SK-N-SH (cell line): ENCODE measurements around the gene FNDC11. TPM values are rescaled to one million over a fixed set of nuclear protein-coding genes. Genes with fewer than 3 reads are reported as not detected.

ENCODE experiments used
- CTCF ChIA-PET: fragments of 300-600, 350-600 bp; formaldehyde crosslinking; extraction: SDS; loops from one replicate; lab custom pipeline; 2021; lab: Yijun Ruan, JAX
- POLR2A ChIA-PET: fragments of 350-600 bp; sonication (Branson Sonifier 250); formaldehyde crosslinking; extraction: SDS; loops from one replicate; lab custom pipeline; 2020; ENCODE audit warnings: antibody characterized with exemption, inconsistent platforms; lab: Yijun Ruan, JAX
- DNase-seq: peaks from one replicate; pipeline ENCODE4 v3.0.0; 2012
- H2AFZ ChIP-seq: fragments of 200-600 bp; sonication (generic); 2 replicates; pipeline ENCODE4 v1.8.1; 2016; ENCODE audit warnings: antibody characterized with exemption, mild to moderate bottlenecking, low read depth
- H3F3A ChIP-seq: fragments of 200-600 bp; sonication (generic); replicated peaks from 2 replicates; pipeline ENCODE3; 2016; ENCODE audit warnings: antibody characterized with exemption, mild to moderate bottlenecking; ENCODE audit not compliant: insufficient read depth
- H3K27ac ChIP-seq, 2 experiments: fragments of 200-500 bp in 1 of 2; fragments of 200-600 bp in 1 of 2; sonication (Bioruptor generic) in 1 of 2; sonication (generic), shearing (Covaris generic) in 1 of 2; 2 replicates each; pipeline versions ENCODE4 v1.5.1 to v1.6.1; 2014 to 2016; ENCODE audit warnings: low read depth in 2 of 2, inconsistent platforms in 1 of 2, low read length in 1 of 2, mild to moderate bottlenecking in 1 of 2, mixed read lengths in 1 of 2
- H3K27me3 ChIP-seq: fragments of 200-600 bp; sonication (generic), shearing (Covaris generic); 2 replicates; pipeline ENCODE4 v1.6.1; 2016; ENCODE audit warnings: mixed run types; ENCODE audit not compliant: insufficient read depth
- H3K36me3 ChIP-seq, 2 experiments: fragments of 200-500 bp in 1 of 2; fragments of 200-600 bp in 1 of 2; sonication (Bioruptor generic) in 1 of 2; sonication (generic) in 1 of 2; replicated peaks in 1 of 2; 2 replicates each; pipeline versions ENCODE3 to v1.5.1; 2014 to 2016; ENCODE audit warnings: low read length in 1 of 2, mild to moderate bottlenecking in 1 of 2; ENCODE audit not compliant: insufficient read depth in 2 of 2, control insufficient read depth in 1 of 2
- H3K4me1 ChIP-seq, 2 experiments: fragments of 200-500 bp in 1 of 2; fragments of 200-600 bp in 1 of 2; sonication (Bioruptor generic) in 1 of 2; sonication (generic), shearing (Covaris generic) in 1 of 2; 2 replicates each; pipeline versions ENCODE4 v1.5.1 to v1.6.1; 2014 to 2016; ENCODE audit warnings: low read depth in 1 of 2, low read length in 1 of 2, mixed run types in 1 of 2; ENCODE audit not compliant: insufficient read depth in 2 of 2, control insufficient read depth in 1 of 2
- H3K4me2 ChIP-seq: fragments of 200-600 bp; sonication (generic), shearing (Covaris generic); 2 replicates; pipeline ENCODE4 v1.6.1; 2017; ENCODE audit warnings: mixed run types
- H3K4me3 ChIP-seq, 2 experiments: fragments of 200-500 bp in 1 of 2; fragments of 200-600 bp in 1 of 2; sonication (Bioruptor generic) in 1 of 2; sonication (generic), shearing (Covaris generic) in 1 of 2; 2 replicates each; pipeline versions ENCODE4 v1.5.1 to v1.8.1; 2014 to 2016; ENCODE audit warnings: low read depth in 2 of 2, inconsistent platforms in 1 of 2, low read length in 1 of 2, mild to moderate bottlenecking in 1 of 2, mixed read lengths in 1 of 2, moderate library complexity in 1 of 2
- H3K79me2 ChIP-seq: fragments of 200-600 bp; sonication (generic); 2 replicates; pipeline ENCODE4 v1.8.1; 2017; ENCODE audit warnings: mild to moderate bottlenecking; ENCODE audit not compliant: insufficient read depth
- H3K9ac ChIP-seq: fragments of 200-600 bp; sonication (generic); 2 replicates; pipeline ENCODE4 v1.6.1; 2017; ENCODE audit warnings: mixed run types
- H3K9me2 ChIP-seq: fragments of 200-600 bp; sonication (generic); 2 replicates; pipeline ENCODE4 v1.6.1; 2017; ENCODE audit warnings: mixed run types
- H3K9me3 ChIP-seq: fragments of 200-600 bp; sonication (generic); 2 replicates; pipeline ENCODE4 v1.6.1; 2017; ENCODE audit warnings: mixed run types, mild to moderate bottlenecking, moderate library complexity
- H4K20me1 ChIP-seq: fragments of 200-600 bp; sonication (generic); 2 replicates; pipeline ENCODE4 v1.6.1; 2017; ENCODE audit warnings: mild to moderate bottlenecking, mixed run types; ENCODE audit not compliant: insufficient read depth
- CHD2 ChIP-seq: fragments of 150-350 bp; IDR thresholded peaks from 2 replicates; pipeline ENCODE4 v1.6.1; 2018; ENCODE audit warnings: low read length; ENCODE audit not compliant: partially characterized antibody
- EZH2phosphoT487 ChIP-seq: fragments of 200-600 bp; sonication (generic); IDR thresholded peaks from 2 replicates; pipeline ENCODE4 v1.6.1; 2017; ENCODE audit warnings: low read depth, mixed run types, mild to moderate bottlenecking, antibody characterized with exemption, moderate library complexity, borderline replicate concordance
- FOSL2 ChIP-seq: IDR thresholded peaks from 2 replicates; pipeline ENCODE4 v1.4.0; 2012; ENCODE audit warnings: low read depth, mild to moderate bottlenecking, moderate library complexity, borderline replicate concordance
- IRF3 ChIP-seq: fragments of 150-350 bp; IDR thresholded peaks from 2 replicates; pipeline ENCODE4 v1.6.1; 2016; ENCODE audit warnings: mild to moderate bottlenecking, low read depth, low read length
- JUND ChIP-seq: IDR thresholded peaks from 2 replicates; pipeline ENCODE4 v1.4.0; 2012
- MAX ChIP-seq: IDR thresholded peaks from 2 replicates; pipeline ENCODE4 v1.4.0; 2012; ENCODE audit warnings: low read depth
- REST ChIP-seq: IDR thresholded peaks from 2 replicates; pipeline ENCODE4 v1.6.1; 2012; ENCODE audit warnings: mild to moderate bottlenecking, low read depth, low read length, moderate library complexity
- ZBTB33 ChIP-seq: IDR thresholded peaks from 2 replicates; pipeline ENCODE4 v1.4.0; 2012; ENCODE audit warnings: low read depth, borderline replicate concordance
- WGBS: methylation state at CpG from one replicate; pipeline ENCODE4 v1.1.6; 2017; ENCODE audit warnings: low lambda C conversion rate; 5-methylcytosine and 5-hydroxymethylcytosine counted together
- polyA plus RNA-seq, 3 experiments: library from polyadenylated mRNA; depleted of rRNA; stranded (reverse); fragments of >200 nt; gene quantifications; 2 replicates each; pipeline ENCODE4 v1.2.3, GENCODE V29; 2012

The FNDC11 gene
- polyA plus RNA-seq, 1 of the 3 experiments (the other 2 are of a cell fraction) = 5.5 TPM

- ChIA-PET POLR2A (interaction anchor here (1.4 to 2.2 kb wide), 2 partner anchors 12 to 140 kb away, joined by 3 to 5 read pairs; no protein-coding TSS in a partner anchor), CTCF (interaction anchor here (0.8 to 8.7 kb wide), 8 partner anchors 11 to 88 kb away, joined by 3 to 82 read pairs (median 3); partner anchors contain the start of gene PTK6)
- TF ChIP-seq ZBTB33 = no peak
- no peak for TF ChIP-seq IRF3
- no peak for TF ChIP-seq REST
- no peak for TF ChIP-seq MAX
- TF ChIP-seq EZH2phosphoT487 = no peak
- no peak for TF ChIP-seq FOSL2
- TF ChIP-seq CHD2 = no peak
- no peak for TF ChIP-seq JUND
- Histone ChIP-seq H3K79me2 (peaks cover 22% of the 10 kb centered on the region), H3K4me2 (peak overlapping the region; percentile 41; the same call in 1 of the 2 replicates), H3F3A (peaks cover 41% of the 10 kb centered on the region), H3K9ac (no peak overlapping the region), H4K20me1 (peaks cover 42% of the 10 kb centered on the region), H3K4me3 (no peak overlapping the region), H3K36me3 (peaks cover 13 to 19% of the 10 kb centered on the region in 2 experiments), H3K27me3 (no peaks in the 10 kb centered on the region), H3K9me3 (no peaks in the 10 kb centered on the region), H3K4me1 (peaks cover 4 to 24% of the 10 kb centered on the region in 2 experiments; a peak in 3 of 4 replicates), H3K9me2 (no peaks in the 10 kb centered on the region), H3K27ac (no peak overlapping the region), H2AFZ (no peak overlapping the region)
- DNase-seq = no peak
- WGBS = no CpG with 5 or more reads among the region's 11 CpGs
Measured at GRCh38 chr20:63522981-63523611, 30.9 kb upstream of the FNDC11 start.
